Endothelial cell of umbilical vein (primary cell): ENCODE results near the gene SINHCAF. TPM values are rescaled to one million over a fixed set of nuclear protein-coding genes. Genes with fewer than 3 reads are reported as not detected.

Experiments used
- BruUV-seq: library from RNA; stranded (reverse); fragments of 400-500 nt; replicated peaks from 2 replicates; lab custom pipeline; 2021; lab: Mats Ljungman, UMichigan
- CTCF ChIA-PET: fragments of 300-600, 350-600 bp; sonication (Branson Sonifier 250); formaldehyde crosslinking; loops from one replicate; lab custom pipeline; 2021; ENCODE audit warnings: antibody characterized with exemption, inconsistent platforms; lab: Charles Lee
- POLR2A ChIA-PET: fragments of 300-600, 350-600 bp; sonication (Branson Sonifier 250); formaldehyde crosslinking; loops from one replicate; lab custom pipeline; 2021; ENCODE audit warnings: antibody characterized with exemption, inconsistent platforms; lab: Charles Lee
- DNase-seq: peaks from one replicate; pipeline ENCODE4 v3.0.0-alpha.2; 2011; ENCODE audit warnings: low read depth, low spot score
- FAIRE-seq: peaks from 2 replicates; lab custom pipeline; 2011; peaks lifted over from hg19 to GRCh38; lab: Jason Lieb, UNC
- H2AFZ ChIP-seq: 2 replicates; pipeline ENCODE4 v1.6.0; 2012; ENCODE audit warnings: low read depth, low read length, control low read depth, inconsistent platforms
- H3K27ac ChIP-seq: 2 replicates; pipeline ENCODE4 v1.5.1; 2011; ENCODE audit warnings: low read depth, mild to moderate bottlenecking, control low read depth, low read length, moderate library complexity; ENCODE audit not compliant: insufficient read depth
- H3K27me3 ChIP-seq, 2 experiments: 2 replicates each; pipeline versions ENCODE4 v1.6.0 to v1.6.1; 2011; ENCODE audit warnings: low read length in 2 of 2, mixed read lengths in 1 of 2; ENCODE audit not compliant: control insufficient read depth in 2 of 2, insufficient read depth in 2 of 2
- H3K36me3 ChIP-seq, 2 experiments: 2 replicates in 1 of 2; 3 replicates in 1 of 2; pipeline ENCODE4 v1.5.1; 2011; ENCODE audit warnings: low read length in 2 of 2, mild to moderate bottlenecking in 1 of 2, moderate library complexity in 1 of 2; ENCODE audit not compliant: control insufficient read depth in 2 of 2, insufficient read depth in 2 of 2; ENCODE audit errors: extremely low read depth in 1 of 2
- H3K4me1 ChIP-seq: 3 replicates; pipeline ENCODE4 v1.5.1; 2011; ENCODE audit warnings: mild to moderate bottlenecking, low read length; ENCODE audit not compliant: control insufficient read depth, insufficient read depth; ENCODE audit errors: extremely low read depth
- H3K4me2 ChIP-seq: 2 replicates; pipeline ENCODE4 v1.6.1; 2011; ENCODE audit warnings: low read length, control low read depth, mixed read lengths; ENCODE audit not compliant: insufficient read depth
- H3K4me3 ChIP-seq, 3 experiments: fragments of 200-600 bp in 1 of 3; sonication (generic), shearing (Covaris generic) in 1 of 3; replicated peaks in 1 of 3; 2 replicates each; pipeline ENCODE4 v1.5.1; 2011 to 2016; ENCODE audit warnings: control low read depth in 3 of 3, low read length in 3 of 3, mild to moderate bottlenecking in 2 of 3, inconsistent platforms in 1 of 3, low read depth in 1 of 3, moderate library complexity in 1 of 3; ENCODE audit not compliant: insufficient read depth in 1 of 3
- H3K79me2 ChIP-seq: 2 replicates; pipeline ENCODE4 v1.6.0; 2012; ENCODE audit warnings: low read length, inconsistent platforms; ENCODE audit not compliant: control insufficient read depth, insufficient read depth
- H3K9ac ChIP-seq: replicated peaks from 2 replicates; pipeline ENCODE3; 2011; ENCODE audit warnings: low read length, control low read depth; ENCODE audit not compliant: insufficient read depth; ENCODE audit errors: extremely low read depth
- H3K9me1 ChIP-seq: replicated peaks from 3 replicates; pipeline ENCODE4 v1.6.0; 2011; ENCODE audit warnings: mild to moderate bottlenecking, low read length; ENCODE audit not compliant: control insufficient read depth, insufficient read depth; ENCODE audit errors: extremely low read depth
- H3K9me3 ChIP-seq: replicated peaks from 2 replicates; pipeline ENCODE4 v1.5.1; 2012; ENCODE audit warnings: low read length, inconsistent platforms; ENCODE audit not compliant: control insufficient read depth, insufficient read depth
- H4K20me1 ChIP-seq: replicated peaks from 2 replicates; pipeline ENCODE3; 2011; ENCODE audit warnings: mild to moderate bottlenecking, low read length; ENCODE audit not compliant: control insufficient read depth, insufficient read depth; ENCODE audit errors: extremely low read depth
- CTCF ChIP-seq, 2 donors: IDR thresholded peaks; 1 replicate in 1 of 2; 2 replicates in 1 of 2; pipeline ENCODE4 v1.5.1; 2011; ENCODE audit warnings: low read length in 2 of 2, mild to moderate bottlenecking in 2 of 2, moderate library complexity in 2 of 2, control low read depth in 1 of 2, inconsistent platforms in 1 of 2, low read depth in 1 of 2; ENCODE audit not compliant: insufficient read depth in 1 of 2; ENCODE audit errors: extremely low read depth in 1 of 2
- EZH2 ChIP-seq: IDR thresholded peaks from 2 replicates; pipeline ENCODE4 v1.6.1; 2012; ENCODE audit warnings: borderline replicate concordance, low read depth, mild to moderate bottlenecking, moderate library complexity, low read length, inconsistent platforms; ENCODE audit not compliant: severe bottlenecking
- FOS ChIP-seq: IDR thresholded peaks from 2 replicates; pipeline ENCODE4 v1.6.1; 2011; ENCODE audit warnings: mild to moderate bottlenecking, low read length, moderate library complexity, borderline replicate concordance; ENCODE audit not compliant: insufficient read depth
- GATA2 ChIP-seq: IDR thresholded peaks from 2 replicates; pipeline ENCODE4 v1.7.0; 2011; ENCODE audit warnings: low read depth, mild to moderate bottlenecking, moderate library complexity, mixed read lengths, low read length; ENCODE audit not compliant: insufficient read length, insufficient read depth
- JUN ChIP-seq: IDR thresholded peaks from 2 replicates; pipeline ENCODE4 v1.6.1; 2011; ENCODE audit warnings: borderline replicate concordance, low read depth; ENCODE audit not compliant: insufficient read length, insufficient read depth
- MAX ChIP-seq: IDR thresholded peaks from 2 replicates; pipeline ENCODE4 v1.6.1; 2011; ENCODE audit not compliant: insufficient read depth, insufficient read length
- MYC ChIP-seq: IDR thresholded peaks from one replicate; pipeline ENCODE4 v1.6.1; 2011; ENCODE audit warnings: mild to moderate bottlenecking, low read depth, low read length
- POLR2A ChIP-seq: IDR thresholded peaks from 2 replicates; pipeline ENCODE4 v1.6.1; 2012; ENCODE audit warnings: low read depth, mild to moderate bottlenecking, control low read depth, low read length
- POLR2AphosphoS5 ChIP-seq: IDR thresholded peaks from 2 replicates; pipeline ENCODE4 v1.6.1; 2012; ENCODE audit warnings: low read depth, mild to moderate bottlenecking, control low read depth, low read length, moderate library complexity; ENCODE audit not compliant: insufficient read depth
- dilution Hi-C: fragments of 300-500 bp; cut with MboI; formaldehyde crosslinking; loops from one replicate; pipeline ENCODE4 v1.15.0; 2019; ENCODE audit warnings: low sequenced_read_pairs; ENCODE audit not compliant: extremely low pct_ligation_motif_present
- intact Hi-C: fragments of 100-400 bp; cut with micrococcal nuclease; formaldehyde crosslinking; loops from one replicate; pipeline ENCODE4 v1.10.0; 2022
- polyA plus RNA-seq, 4 experiments: library from polyadenylated mRNA; depleted of rRNA in 3 of 4; stranded (reverse) in 3 of 4; unstranded in 1 of 4; fragments of >200 nt; gene quantifications; 2 replicates each; pipeline versions ENCODE4 v1.2.1 to v1.2.3, GENCODE V29; 2011 to 2012; ENCODE audit warnings: missing spikeins in 1 of 4
- total RNA-seq: library from RNA; stranded (reverse); gene quantifications from 2 replicates; pipeline ENCODE4 v1.2.3, GENCODE V29; 2021

Gene SINHCAF
- total and polyA plus RNA-seq, 2 donors (not counting 3 experiments of a cell fraction or from before 2014, with no cell fraction given) = 19.3 to 83.4 TPM

DNA sequence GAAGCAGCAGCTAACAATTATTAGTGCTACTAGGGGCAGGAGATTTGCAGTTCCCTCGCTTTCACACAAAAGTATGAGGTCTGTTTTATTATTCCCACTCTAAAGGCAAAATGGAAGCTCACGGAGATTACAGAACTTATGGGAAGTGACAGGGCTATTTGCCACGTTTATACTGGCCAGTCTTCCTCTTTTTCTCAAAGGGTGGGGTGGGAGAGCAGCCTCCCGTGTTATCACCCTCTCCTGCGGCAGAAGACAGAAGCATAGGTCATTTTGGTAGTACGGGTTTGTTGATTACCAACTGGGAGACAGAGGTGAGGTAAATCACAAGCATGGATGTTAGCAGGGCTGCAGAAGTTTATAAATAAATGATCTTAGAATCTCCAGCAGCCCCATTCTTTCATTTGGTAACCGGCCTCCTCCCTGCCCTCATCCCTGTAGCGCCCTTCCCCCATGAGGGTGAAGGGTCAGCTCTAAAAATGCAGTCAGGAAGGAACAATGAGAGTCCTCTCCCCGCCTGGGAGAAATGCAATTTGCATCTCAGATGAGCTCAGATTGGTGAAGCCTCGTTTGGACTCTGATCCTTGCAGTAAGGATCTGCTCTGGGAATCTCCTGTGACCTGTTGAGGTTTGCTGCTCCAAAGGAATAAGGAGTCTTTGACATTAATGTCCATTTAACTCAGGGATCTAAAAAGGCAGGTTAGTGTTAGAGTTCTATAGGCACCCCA is 44.7 kb upstream of the SINHCAF start:
- no peak overlapping the region for H3K4me3 ChIP-seq
- POLR2A ChIA-PET = no interaction called here
- BruUV-seq = TSS peak; percentile 83
- H2AFZ ChIP-seq = peak overlapping the region; percentile 96
- H3K9ac ChIP-seq = no peak overlapping the region
- H3K4me2 ChIP-seq = peak overlapping the region; percentile 38
- no peaks in the 10 kb centered on the region for H3K79me2 ChIP-seq
- dilution Hi-C loops = no loop called here
- no peaks in the 10 kb centered on the region for H4K20me1 ChIP-seq
- TF ChIP-seq GATA2 (no peak), MAX (no peak), POLR2A (no peak), MYC (no peak), CTCF (IDR thresholded peaks at IDR 0.05; ENCODE audit: extremely low read depth in 1 of 2, insufficient read depth in 1 of 2, low read depth in 1 of 2, low read length in 2 of 2) (no peak), EZH2 (no peak), POLR2AphosphoS5 (no peak), FOS (no peak), JUN (no peak)
- intact Hi-C loops = loop anchor here (2.0 kb wide), 1 partner anchor 44 kb away; the partner anchor contains the start of gene SINHCAF
- FAIRE-seq = no peak
- H3K9me3 ChIP-seq = no peaks in the 10 kb centered on the region
- H3K9me1 ChIP-seq = no peaks in the 10 kb centered on the region
- DNase-seq = no peak
- CTCF ChIA-PET = interaction anchor here (0.6 to 1.3 kb wide), 2 partner anchors 10 to 33 kb away, joined by 3 to 4 read pairs; no protein-coding TSS in a partner anchor
- no peaks in the 10 kb centered on the region for H3K36me3 ChIP-seq
- no peaks in the 10 kb centered on the region for H3K27me3 ChIP-seq
- peaks cover 17% of the 10 kb centered on the region for H3K4me1 ChIP-seq
- H3K27ac ChIP-seq = no peak overlapping the region
